Activated T-helper 17 cell treated with anti-CD3 and anti-CD28 coated beads, Interleukin-2, amount 50 U/mL, for 72 hours (primary cell): ENCODE measurements around the gene IFI30. TPM values are rescaled to one million over a fixed set of nuclear protein-coding genes. Genes with fewer than 3 reads are reported as not detected.
A peak's percentile ranks its signal among the peaks of the same experiment; 100 is the strongest.

Experiments
- ATAC-seq: fragments of 150-1000 bp; cut with Tn5 transposase; replicated peaks from 2 replicates; pipeline ENCODE4 v1.10.0; 2021; ENCODE audit warnings: mild to moderate bottlenecking, moderate library complexity
- H3K27ac Mint-ChIP-seq: one replicate; pipeline ENCODE4 v1.8.0; 2022; ENCODE audit warnings: mixed read lengths
- H3K27me3 Mint-ChIP-seq: one replicate; pipeline ENCODE4 v1.8.0; 2022; ENCODE audit warnings: mixed read lengths
- H3K36me3 Mint-ChIP-seq: one replicate; pipeline ENCODE4 v1.8.0; 2022; ENCODE audit warnings: low read depth, mild to moderate bottlenecking, mixed read lengths
- H3K4me1 Mint-ChIP-seq: one replicate; pipeline ENCODE4 v1.8.0; 2022; ENCODE audit warnings: mixed read lengths
- H3K4me3 Mint-ChIP-seq: one replicate; pipeline ENCODE4 v1.8.0; 2022; ENCODE audit warnings: mild to moderate bottlenecking, mixed read lengths
- H3K9me3 Mint-ChIP-seq: one replicate; pipeline ENCODE4 v1.8.0; 2022; ENCODE audit warnings: mixed read lengths
- total RNA-seq, 2 donors: library from RNA; stranded (reverse); gene quantifications; one replicate each; pipeline ENCODE4 v1.2.3, GENCODE V29; 2022

IFI30 gene
- total RNA-seq, 2 donors from 2014 or later = 51.7 to 81.1 TPM

DNA sequence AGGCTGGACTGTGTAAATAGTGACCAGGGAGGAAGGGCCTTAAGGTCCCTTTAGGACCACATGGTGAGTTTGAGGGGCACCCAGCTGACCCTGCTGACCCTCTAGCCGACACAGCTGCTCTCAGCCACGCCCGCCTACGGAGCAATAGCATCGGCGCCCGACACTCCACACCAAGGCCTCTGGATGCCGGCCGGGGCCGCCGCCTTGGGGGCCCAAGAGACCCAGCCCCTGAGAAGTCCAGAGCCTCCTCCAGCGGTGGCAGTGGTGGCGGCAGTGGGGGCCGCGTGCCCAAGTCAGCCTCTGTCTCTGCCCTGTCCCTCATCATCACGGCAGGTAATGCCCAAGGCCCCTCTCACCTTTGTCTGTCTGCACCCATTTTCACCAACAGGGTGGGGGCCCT lies 29.3 kb upstream of the IFI30 start:
- Mint-ChIP-seq H3K27me3 (no peaks in the 10 kb centered on the region), H3K36me3 (peaks cover 91% of the 10 kb centered on the region), H3K9me3 (no peaks in the 10 kb centered on the region), H3K4me1 (no peaks in the 10 kb centered on the region), H3K27ac (no peak overlapping the region), H3K4me3 (no peak overlapping the region)
- ATAC-seq = no peak

DNA sequence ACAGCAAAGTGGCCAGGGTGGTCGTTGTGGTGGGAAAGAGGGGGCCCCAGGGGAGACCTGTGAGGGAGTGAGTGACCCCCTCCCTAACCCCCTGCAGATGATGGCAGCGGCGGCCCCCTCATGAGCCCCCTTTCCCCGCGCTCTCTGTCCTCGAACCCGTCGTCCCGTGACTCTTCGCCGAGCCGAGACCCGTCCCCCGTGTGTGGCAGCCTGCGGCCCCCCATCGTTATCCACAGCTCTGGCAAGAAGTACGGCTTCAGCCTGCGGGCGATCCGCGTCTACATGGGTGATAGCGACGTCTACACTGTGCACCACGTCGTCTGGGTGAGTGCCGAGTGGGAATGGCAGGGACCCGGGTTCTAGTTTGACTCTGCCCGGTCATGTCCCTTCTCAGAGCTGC lies 28.7 kb upstream of the IFI30 start:
- Mint-ChIP-seq H3K36me3 (peaks cover 89% of the 10 kb centered on the region), H3K4me3 (no peak overlapping the region), H3K4me1 (no peaks in the 10 kb centered on the region), H3K9me3 (no peaks in the 10 kb centered on the region), H3K27ac (no peak overlapping the region), H3K27me3 (no peaks in the 10 kb centered on the region)
- ATAC-seq = no peak

DNA sequence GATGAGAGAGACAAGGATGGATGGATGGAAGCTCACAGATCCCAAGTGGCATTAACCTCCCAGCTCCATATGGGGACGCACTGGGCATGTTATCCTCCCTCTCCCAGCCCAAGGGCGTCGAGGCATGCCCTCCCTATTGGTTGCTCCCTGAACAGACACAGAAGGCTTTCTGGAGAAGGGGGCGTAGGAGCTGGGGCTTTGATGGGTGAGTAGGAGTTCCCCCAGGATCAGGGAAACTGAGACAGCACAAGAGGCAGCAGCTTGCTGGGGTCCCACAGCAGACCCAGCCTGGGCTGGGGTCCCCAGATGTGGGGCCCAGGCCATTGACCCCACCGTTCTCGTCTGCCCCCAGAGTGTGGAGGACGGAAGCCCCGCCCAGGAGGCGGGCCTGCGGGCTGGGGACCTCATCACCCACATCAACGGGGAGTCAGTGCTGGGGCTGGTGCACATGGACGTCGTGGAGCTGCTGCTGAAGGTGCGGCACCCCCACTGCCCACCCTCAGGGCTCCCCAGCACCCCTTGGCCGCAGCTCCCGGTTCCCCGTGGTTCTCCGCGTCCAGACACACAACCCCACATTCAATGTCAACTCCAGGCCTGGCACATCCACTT lies 28.1 kb upstream of the IFI30 start:
- Mint-ChIP-seq H3K27me3 (no peaks in the 10 kb centered on the region), H3K4me3 (no peak overlapping the region), H3K27ac (no peak overlapping the region), H3K4me1 (no peaks in the 10 kb centered on the region), H3K36me3 (peaks cover 88% of the 10 kb centered on the region), H3K9me3 (no peaks in the 10 kb centered on the region)
- no peak for ATAC-seq

DNA sequence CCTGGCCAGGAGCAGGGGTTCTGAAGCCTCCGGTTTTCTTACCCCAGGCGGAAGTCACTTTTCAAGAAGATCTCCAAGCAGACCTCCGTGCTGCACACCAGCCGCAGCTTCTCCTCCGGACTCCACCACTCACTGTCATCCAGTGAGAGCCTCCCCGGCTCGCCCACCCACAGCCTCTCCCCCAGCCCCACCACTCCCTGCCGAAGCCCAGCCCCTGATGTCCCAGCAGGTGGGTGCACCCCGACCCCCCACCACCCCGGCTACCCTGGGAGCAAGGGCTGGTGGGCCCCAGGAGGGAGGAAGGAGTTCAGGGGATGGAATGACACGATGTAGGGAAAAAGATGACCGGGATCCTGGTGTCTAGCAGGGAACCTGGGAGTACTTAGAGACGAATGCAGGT lies 26.2 kb upstream of the IFI30 start:
- H3K27ac Mint-ChIP-seq = no peak overlapping the region
- H3K4me1 Mint-ChIP-seq = peaks cover 4% of the 10 kb centered on the region
- no peak overlapping the region for H3K4me3 Mint-ChIP-seq
- no peaks in the 10 kb centered on the region for H3K9me3 Mint-ChIP-seq
- ATAC-seq = no peak
- no peaks in the 10 kb centered on the region for H3K27me3 Mint-ChIP-seq
- peaks cover 76% of the 10 kb centered on the region for H3K36me3 Mint-ChIP-seq

DNA sequence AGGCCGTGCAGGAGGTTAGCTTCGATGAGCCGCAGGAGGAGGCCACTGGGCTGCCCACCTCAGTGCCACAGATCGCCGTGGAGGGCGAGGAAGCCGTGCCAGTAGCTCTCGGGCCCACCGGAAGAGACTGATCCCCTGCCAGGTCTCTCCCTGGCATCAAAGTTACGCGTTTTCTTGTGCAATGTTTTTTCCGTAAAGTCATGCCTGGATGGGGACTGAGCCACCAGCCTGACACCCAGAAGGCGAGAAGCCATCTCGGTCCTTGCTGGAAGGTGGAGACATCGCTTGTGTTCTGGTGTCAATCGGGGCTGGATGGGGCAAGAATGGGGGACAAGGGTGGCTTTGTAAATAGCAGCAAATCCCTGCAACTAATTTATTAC lies 24.0 kb upstream of the IFI30 start:
- Mint-ChIP-seq H3K27me3 (no peaks in the 10 kb centered on the region), H3K4me3 (no peak overlapping the region), H3K27ac (no peak overlapping the region), H3K36me3 (peaks cover 58% of the 10 kb centered on the region), H3K9me3 (no peaks in the 10 kb centered on the region), H3K4me1 (peaks cover 16% of the 10 kb centered on the region)
- no peak for ATAC-seq

DNA sequence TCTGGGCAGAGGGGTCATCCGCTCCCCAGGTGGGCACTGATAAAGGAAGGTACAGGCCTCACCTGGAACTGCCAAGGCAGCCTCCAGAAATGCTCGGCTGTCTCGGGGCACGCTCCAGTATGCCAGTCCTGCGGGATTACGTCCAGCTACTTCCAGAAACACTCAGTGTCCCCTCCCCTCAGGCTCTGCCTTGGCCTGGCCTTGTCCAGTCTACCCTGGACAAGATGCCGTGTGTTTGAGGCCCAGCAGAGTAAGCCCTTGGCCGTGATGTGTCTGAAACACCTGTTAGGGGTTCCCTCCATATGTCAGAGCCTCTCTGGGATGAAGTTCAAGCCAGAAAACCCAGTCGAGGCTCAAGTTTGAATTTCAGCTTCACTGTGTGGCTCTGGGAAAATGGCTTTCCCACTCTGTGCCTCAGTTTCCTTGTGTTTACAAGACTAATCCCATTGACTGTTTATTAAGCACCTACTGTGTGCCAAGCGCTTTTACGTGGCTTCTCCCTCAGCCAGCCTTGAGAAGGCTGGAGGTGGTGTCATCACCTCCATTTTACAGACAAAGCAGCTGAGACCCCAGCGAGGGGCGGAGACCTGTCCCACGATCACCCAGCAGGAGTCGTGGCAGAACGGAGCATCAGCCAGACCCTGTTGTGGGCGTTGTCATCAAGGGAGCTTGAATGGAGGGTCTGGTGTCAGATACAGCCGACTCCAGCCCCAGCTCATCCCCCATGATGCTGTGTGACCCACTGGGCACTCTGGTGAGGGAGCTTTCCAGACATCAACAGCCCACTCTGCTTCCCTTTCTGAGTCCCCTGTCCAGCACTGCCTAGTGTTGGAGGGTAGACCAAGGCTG lies 22.6 kb upstream of the IFI30 start:
- H3K4me1 Mint-ChIP-seq = peaks cover 16% of the 10 kb centered on the region
- peak overlapping the region; percentile 98 for H3K27ac Mint-ChIP-seq
- ATAC-seq = no peak
- peaks cover 44% of the 10 kb centered on the region for H3K36me3 Mint-ChIP-seq
- no peaks in the 10 kb centered on the region for H3K27me3 Mint-ChIP-seq
- peak overlapping the region; percentile 93 for H3K4me3 Mint-ChIP-seq
- no peaks in the 10 kb centered on the region for H3K9me3 Mint-ChIP-seq

DNA sequence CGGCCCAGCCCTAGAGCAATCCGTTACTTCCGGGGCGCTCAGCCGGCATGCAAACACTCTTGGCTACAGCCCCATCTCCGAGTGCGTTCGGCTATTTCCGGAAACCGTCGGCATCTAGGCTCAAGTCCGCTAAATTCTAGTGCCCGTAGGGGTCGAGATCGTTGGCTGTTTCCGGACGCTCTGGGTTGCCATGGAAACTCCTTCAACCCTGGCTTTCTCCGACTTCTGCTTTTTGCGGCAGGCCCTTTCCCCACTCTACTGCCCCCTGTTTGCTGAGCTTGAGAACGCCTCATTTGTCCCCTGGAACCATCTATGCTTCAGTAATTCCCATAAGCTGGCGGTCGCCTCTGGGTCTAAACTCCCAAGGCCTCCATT lies 21.2 kb upstream of the IFI30 start:
- Mint-ChIP-seq H3K9me3 (no peaks in the 10 kb centered on the region), H3K36me3 (peaks cover 29% of the 10 kb centered on the region), H3K27me3 (no peaks in the 10 kb centered on the region), H3K27ac (peak overlapping the region; percentile 98), H3K4me3 (peak overlapping the region; percentile 93), H3K4me1 (peaks cover 16% of the 10 kb centered on the region)
- peak; percentile 75 for ATAC-seq

DNA sequence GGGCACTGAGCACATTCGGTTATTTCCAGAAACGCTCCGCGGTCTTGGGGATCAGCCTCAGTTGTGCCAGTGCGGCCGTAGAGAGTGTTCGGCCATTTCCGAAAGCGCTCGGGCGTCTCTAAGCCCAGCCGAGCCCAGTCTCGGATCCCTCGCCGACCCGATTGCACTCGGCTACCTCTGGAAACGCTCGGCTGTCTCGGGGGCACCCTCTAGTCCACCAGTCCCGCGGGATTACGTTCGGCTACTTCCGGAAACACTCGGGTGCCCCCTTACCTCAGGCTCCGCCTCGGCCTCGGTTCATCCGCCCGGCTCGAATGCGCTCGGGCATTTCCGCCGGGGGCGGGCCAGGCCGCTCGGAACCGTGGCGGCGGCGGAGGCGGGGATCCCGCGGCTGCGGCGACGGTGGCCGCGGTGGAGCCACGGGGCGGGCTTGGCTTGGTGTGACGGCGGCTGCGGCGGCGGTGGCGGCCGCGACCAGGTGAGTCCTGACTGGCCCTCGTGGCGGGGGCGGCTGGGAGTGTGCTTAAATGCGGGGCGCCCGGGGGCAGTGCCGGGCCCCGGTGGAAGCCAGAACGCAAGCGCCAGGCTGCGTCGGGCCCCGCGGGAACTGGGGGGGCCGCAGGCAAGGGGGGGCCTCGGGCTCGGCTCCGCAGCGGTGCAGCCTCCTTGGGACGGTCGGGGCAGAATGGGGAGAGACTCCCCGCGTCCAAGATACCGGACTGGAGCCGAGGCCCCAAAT lies 20.6 kb upstream of the IFI30 start, which contains the start of gene PIK3R2:
PIK3R2 (plus strand) TSS at position 347 of the 739 bp plus-strand sequence. CDS start 2,717 bp downstream, outside the sequence.
- peak within 1 kb of the TSS; percentile 93 for H3K4me3 Mint-ChIP-seq
- H3K27ac Mint-ChIP-seq = peak within 1 kb of the TSS; percentile 98
- peak; percentile 90 for ATAC-seq
- peaks cover 24% of the 10 kb centered on the region for H3K36me3 Mint-ChIP-seq
- H3K9me3 Mint-ChIP-seq = no peaks in the 10 kb centered on the region
- H3K4me1 Mint-ChIP-seq = peaks cover 16% of the 10 kb centered on the region
- no peaks in the 10 kb centered on the region for H3K27me3 Mint-ChIP-seq

DNA sequence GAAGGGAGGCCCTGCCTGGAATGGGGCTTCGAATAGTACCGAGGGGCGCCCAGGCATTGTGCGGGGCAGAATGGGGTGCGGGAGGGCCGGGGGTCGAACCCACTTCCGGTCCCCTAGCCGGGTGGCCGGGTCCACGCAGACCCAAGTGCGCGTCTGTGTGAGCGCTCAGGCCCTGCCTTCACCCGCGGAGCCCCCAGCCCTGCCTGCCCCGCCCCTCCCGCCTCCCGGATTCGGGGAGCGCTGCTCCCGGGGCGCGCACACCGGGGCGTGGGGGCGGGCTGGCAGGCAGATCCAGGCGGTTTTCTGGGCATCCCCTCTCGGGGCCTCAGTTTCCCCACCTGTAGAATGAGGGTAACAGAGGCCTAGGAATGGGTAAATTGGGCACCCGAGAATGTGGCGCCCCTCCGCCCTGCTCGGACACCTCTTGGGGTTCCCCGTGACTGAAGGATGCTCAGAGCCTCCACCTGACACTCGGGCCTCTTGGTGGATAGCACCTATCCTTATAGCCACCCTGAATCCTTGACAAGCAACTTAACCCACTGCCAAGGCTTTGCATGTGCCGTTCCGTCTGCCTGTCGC lies 20.0 kb upstream of the IFI30 start:
- ATAC-seq = no peak
- Mint-ChIP-seq H3K27me3 (no peaks in the 10 kb centered on the region), H3K27ac (peak overlapping the region; percentile 91), H3K4me3 (peak overlapping the region; percentile 93), H3K36me3 (peaks cover 17% of the 10 kb centered on the region), H3K9me3 (no peaks in the 10 kb centered on the region), H3K4me1 (peaks cover 16% of the 10 kb centered on the region)

DNA sequence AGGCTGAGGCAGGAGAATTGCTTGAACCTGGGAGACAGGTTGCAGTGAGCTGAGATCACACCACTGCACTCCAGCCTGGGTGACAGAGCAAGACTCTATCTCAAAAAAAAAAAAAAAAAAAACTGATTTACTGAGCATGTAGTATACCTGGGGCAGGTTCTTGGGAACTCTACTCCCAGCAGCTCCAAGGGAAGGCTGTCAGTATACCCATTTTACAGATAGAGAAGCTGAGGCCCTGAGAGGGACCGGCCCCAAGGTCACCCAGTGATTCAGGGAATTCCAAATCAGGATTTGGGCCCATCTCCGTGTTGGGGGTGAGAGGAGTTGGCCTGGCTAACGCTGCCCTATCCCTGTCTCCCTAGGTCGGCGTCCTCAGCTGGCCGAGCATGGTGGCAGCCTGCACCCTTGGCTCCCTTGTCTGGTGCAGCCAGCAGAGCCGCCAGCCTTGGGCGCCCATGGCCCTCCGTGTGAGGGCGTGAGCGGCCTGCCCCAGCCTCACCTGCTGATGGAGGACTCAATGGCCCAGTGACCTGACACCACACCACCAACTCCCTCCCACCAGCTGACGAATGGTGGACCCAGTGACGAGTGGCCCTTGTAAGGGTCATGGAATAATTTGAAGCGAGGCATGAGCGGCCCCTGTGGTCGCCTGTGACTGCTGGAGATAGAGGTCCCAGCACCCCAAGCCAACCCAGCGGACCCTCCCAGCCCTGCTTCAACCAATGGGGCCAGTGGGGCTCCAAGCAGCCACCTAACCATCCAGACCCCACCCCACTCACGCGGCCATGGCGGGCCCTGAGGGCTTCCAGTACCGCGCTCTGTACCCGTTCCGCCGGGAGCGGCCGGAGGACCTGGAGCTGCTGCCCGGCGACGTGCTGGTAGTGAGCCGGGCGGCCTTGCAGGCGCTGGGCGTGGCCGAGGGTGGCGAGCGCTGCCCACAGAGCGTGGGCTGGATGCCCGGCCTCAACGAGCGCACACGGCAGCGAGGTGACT lies 18.2 kb upstream of the IFI30 start:
- H3K27ac Mint-ChIP-seq = no peak overlapping the region
- no peak for ATAC-seq
- H3K27me3 Mint-ChIP-seq = no peaks in the 10 kb centered on the region
- H3K9me3 Mint-ChIP-seq = no peaks in the 10 kb centered on the region
- H3K36me3 Mint-ChIP-seq = peaks cover 11% of the 10 kb centered on the region
- no peak overlapping the region for H3K4me3 Mint-ChIP-seq
- H3K4me1 Mint-ChIP-seq = peaks cover 18% of the 10 kb centered on the region

DNA sequence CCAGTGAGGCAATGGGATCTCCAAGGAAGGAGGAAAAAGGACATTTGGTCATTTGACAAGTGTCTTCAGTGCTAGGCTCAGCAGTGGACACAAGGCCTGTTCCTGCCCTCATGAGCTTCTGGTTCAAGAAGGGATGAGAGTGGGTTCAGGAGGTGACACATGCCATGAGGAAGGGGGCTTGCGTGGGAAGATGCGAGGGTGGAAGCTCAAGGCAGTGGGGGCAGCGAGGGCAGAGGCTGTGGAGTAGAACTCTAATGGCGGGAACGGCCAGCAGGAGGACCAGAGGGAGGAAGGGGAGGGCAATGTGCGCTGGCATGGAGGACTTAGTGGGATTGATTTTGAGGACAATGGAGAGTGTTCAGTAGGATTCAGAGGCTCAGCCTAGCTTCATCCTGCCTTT lies 17.3 kb upstream of the IFI30 start:
- Mint-ChIP-seq H3K9me3 (no peaks in the 10 kb centered on the region), H3K4me3 (no peak overlapping the region), H3K27me3 (no peaks in the 10 kb centered on the region), H3K4me1 (peaks cover 21% of the 10 kb centered on the region), H3K27ac (no peak overlapping the region), H3K36me3 (peaks cover 6% of the 10 kb centered on the region)
- no peak for ATAC-seq

DNA sequence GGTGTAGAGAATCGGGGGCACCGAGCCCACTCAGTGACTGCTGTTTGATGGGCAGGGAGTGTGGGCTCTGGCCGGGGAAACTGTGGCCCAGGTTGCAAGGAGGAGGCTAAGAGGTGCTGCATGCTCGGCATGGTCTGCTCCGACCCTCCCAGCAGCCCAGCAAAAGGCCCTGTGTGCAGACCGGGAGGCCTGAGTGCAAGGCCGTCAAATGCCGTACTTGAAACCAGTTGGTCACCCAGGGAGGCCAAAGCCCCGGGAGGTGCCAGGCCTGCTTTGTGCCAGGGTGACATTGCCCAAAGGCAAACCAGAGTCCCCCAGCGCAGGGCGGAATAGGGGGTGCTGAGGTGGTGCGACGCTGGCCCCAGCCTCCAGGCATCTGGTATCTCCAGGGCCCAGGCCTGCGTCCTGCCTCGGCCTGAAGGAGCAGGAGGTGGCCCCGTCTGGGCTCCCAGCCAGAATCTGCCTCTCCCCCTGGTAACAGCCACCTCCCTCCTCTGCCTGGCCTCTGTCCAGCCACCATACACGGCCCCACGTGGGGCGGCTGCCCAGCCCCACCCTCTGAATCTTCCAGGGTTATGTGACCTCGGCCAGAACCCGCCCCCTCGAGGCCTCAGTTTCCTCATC lies 16.7 kb upstream of the IFI30 start:
- H3K4me3 Mint-ChIP-seq = no peak overlapping the region

DNA sequence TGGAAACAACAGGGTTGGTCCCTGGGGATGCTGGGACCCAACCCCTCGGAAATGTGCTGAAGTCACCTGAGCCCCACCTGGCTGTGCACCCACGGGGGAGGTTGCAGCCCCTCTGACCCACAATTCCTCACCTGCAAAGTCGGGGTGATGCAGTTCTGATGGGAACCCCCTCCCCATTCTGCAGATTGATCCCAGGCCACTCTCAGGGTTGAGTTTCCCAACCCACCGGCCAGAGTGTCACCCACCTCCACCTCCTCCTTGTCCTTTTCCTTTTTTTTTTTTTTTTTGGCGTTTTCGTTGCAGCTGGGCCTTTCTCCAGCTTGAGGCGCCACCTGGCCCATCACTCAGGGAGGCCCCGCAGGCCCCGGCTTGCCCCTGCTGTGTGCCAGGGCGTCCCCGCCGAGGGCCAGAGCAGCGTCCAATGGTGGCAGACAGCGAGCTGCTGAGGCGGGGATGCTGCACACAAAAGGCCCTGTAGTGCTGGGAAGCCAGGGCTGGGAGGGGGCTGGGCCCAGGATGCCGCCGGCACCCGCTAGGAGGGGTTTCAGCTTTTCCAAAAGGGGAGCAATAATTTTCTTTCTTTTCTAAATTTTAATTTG lies 16.0 kb upstream of the IFI30 start:
- Mint-ChIP-seq H3K36me3 (peaks cover under 1% of the 10 kb centered on the region), H3K4me3 (no peak overlapping the region), H3K27ac (no peak overlapping the region), H3K4me1 (peaks cover 15% of the 10 kb centered on the region), H3K27me3 (no peaks in the 10 kb centered on the region), H3K9me3 (no peaks in the 10 kb centered on the region)
- ATAC-seq = no peak

More for the DNA sequence above, 16.7 kb upstream of the IFI30 start:
- no peaks in the 10 kb centered on the region for H3K27me3 Mint-ChIP-seq
- ATAC-seq = no peak
- no peak overlapping the region for H3K27ac Mint-ChIP-seq
- H3K9me3 Mint-ChIP-seq = no peaks in the 10 kb centered on the region
- H3K4me1 Mint-ChIP-seq = peaks cover 21% of the 10 kb centered on the region
- peaks cover 6% of the 10 kb centered on the region for H3K36me3 Mint-ChIP-seq
